AG20443 (cell line): ENCODE measurements around the gene CCDC13.

Experiments
- DNase-seq: peaks from one replicate; pipeline ENCODE4 v3.0.0; 2012; ENCODE audit warnings: low spot score, mixed read lengths

CCDC13 gene

DNA sequence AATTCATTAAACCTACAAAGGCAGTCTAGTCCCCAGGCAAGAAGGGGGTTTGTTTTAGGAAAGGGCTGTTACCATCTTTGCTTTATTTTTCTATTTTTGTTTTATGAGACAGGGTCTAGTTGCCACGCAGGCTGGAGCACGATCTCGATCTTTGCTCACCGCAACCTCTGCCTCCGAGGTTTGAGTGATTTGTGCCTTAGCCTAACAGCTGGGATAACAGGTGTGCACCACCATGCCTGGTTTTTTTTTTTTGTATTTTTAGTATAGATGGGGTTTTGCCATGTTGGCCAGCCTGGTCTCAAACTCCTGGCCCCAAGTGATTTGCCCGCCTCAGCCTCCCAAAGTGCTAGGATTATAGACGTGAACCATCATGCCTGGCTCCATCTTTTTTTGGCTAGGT, 26.3 kb upstream of the CCDC13 start:
- DNase-seq, result no peak

DNA sequence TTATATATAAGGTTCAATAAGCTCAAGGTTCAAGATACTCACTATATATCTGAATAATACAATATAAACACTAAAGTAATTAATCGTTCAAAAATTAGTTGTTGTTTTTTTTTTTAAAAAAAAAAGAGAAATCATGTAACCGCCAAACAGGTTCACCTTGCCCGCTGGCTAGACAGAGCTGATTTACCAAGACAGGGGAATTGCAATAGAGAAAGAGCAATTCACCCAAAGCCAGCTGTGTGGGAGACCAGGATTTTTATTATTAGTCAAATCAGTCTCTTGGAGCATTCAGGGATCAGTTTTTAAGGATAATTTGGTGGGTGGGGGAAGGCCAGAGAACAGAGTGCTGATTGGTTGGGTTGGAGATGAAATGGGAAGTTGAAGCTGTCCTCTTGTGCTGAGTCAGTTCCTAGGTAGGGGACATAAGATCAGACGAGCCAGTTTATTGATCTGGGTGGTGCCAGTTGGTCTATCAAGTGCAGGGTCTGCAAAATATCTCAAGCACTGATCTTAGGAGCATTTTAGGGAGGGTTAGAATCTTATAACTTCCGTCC, 23.4 kb upstream of the CCDC13 start:
- no peak for DNase-seq

DNA sequence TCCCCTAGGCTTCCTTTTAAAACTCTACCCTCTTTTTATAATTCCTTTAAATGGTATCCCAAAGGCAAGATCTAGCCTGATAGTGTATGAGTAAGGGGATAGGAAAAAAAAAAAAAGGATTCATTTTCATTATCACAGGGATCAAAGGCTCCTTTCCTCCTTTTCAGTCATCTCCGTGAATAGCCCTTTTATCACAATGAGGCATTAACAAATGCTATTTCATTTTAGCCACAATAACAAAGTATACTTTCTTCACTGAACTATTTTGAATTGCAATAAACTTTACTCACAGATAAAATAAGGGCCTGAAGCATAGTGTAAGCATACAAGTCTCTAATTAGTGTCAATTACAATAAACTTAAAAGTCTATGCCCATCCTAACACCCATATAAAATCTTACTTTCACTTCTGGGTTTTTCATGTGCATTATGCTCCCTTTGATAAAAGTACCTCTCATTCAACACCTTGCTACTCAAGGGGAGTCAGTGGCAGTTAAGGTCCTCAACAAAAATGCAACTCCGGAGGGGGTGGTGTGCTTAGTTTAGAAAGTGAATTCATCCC, 22.6 kb upstream of the CCDC13 start:
- no peak for DNase-seq

DNA sequence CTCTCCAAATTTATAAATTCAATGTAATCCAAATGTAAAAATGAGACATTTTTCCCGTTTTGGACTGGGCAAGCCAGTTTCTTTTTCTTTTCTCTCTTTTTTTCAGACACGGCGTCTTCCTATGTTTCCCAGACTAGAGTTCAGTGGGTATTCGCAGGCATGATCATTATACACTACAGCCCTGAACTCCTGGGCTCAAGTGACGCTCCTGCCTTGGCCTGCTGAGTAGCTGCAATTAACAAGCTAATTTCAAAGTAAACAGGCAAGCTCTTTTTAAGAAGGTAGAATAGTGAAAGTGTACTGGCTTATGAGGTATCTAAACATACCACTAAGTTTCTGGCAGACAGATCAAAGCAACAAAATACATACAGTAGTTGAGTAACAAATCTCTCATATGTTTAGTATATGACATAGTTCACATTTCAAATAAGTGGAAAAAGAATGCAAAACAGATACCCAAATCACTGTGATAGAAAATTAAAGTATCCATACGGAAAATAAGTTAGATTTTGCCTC, 17.7 kb upstream of the CCDC13 start:
- DNase-seq, result no peak

DNA sequence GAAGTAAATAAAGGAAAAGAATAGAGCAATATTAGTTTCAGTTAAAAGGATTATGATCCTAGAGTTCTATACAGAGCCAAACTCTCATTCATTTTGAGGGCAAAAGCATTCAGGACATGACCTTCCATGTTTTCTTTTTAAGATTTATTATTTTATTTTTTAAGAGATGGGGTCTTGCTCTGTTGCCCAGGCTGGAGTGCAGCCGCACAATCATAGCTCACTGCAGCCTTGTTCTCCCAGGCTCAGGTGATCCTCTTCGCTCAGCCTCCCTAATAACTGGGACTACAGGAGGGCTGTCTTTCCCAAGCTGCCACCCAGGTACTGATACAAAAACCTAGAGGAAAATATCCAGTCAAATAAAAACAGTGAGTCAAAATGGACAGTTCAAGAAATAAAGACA, 13.6 kb upstream of the CCDC13 start:
- DNase-seq, result no peak

DNA sequence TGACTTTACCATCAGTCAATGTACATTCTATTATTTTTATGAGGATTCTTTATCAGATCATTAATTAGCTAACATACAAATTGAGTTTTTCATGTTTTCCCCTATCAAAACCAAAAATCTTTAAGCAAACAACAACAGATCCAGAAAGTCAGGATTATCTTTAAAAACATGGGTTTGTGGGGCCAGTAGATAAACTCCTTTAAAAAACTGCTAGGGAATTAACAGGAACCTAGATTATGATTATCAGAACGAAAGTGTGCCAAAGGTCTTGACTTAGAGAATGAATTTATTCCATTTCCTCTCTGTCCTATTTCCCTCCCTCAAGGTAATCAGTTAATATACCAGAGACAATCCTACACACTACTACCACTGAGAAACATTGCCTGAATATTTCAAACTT, 13.2 kb upstream of the CCDC13 start:
- DNase-seq, result no peak

DNA sequence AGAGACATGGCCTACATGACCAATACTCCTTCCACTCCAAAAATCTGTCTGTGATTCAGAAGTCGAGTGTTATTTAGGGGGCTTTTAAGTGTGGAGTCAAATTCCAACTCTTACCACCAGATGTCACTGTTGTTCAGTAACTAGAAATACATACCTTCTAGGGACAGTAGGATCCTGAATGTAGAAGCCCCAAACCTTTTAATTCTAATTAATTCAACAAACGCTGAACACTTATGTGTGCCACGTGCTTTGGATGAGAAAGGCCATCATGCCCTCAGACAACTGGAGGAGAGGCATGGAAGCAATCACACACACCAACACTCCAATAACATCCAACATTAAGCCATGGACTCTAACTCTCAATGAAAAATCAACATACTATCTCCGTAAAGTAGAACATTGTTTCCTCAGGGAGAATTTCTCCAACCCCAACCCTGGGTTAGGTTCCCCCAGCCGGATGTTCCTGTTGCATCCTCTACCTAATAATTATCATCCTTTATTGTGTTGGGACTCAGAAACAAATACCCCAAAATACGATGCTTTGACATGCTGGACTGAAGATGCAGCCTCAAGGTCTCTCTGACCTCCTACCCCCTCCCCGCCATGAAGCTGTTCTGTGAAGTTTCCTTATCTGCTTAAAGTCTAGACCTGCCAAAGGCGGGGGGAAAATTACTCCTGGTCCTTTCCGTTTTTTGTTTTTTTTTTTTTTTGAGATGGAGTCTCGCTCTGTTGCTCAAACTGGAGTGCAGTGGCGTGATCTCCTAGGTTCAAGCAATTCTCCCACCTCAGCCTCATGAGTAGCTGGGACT, 8.0 kb upstream of the CCDC13 start:
- peak; percentile 71 for DNase-seq

DNA sequence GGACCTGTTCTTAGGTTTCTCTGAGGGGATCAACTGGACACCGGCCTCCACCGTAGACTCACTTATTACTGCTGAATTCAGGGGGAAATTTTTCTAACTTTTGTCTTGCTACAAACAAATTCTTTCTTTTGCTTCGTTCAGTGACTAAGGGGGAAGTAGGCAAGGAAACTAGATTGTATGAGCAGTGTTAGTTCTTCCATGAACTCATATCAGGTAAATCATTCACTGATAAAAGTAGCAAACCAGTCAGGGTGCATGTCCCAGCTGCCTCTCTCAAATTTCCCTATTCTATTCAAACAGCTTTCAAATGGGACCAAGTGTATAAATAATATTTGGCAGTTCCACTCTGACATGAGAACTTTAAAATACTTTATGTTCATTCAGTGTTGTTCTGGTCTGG, 7.3 kb upstream of the CCDC13 start:
- DNase-seq, result no peak

DNA sequence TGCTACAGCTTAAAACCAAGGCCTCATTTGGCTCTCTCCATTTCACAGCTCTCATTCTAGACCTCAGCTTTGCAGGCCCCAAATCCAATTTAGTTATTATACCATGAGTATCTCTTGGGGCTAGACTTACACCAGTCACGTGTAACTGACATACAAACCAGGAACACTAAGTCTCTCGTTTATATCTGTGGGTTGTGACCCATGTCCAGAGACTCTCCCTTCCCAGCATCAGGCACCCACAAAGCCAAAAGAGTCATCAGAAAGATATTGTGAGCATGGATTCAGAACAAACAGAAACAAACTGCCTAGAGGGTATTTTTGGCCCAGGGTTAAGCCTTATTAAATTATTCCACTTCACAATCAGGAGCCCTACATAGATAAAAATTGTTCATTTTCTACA, 5.6 kb upstream of the CCDC13 start:
- DNase-seq, result no peak

DNA sequence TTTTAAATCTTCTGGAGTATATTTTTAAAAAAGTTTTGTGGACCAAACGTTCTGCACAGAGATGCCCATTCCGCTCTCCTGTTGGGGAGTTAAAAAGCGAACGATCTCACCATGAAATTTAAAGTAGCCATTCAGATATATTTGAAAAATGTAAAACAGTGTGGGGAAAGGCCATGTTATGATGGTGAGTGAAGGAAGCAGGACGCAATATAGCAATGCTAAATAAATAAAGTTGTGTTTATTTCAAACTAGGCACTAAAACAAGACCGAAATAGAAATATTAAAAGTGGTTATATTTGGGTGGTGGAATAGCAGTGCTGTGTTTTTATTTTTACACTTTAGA, 327 bp upstream of the CCDC13 start:
- no peak for DNase-seq

DNA sequence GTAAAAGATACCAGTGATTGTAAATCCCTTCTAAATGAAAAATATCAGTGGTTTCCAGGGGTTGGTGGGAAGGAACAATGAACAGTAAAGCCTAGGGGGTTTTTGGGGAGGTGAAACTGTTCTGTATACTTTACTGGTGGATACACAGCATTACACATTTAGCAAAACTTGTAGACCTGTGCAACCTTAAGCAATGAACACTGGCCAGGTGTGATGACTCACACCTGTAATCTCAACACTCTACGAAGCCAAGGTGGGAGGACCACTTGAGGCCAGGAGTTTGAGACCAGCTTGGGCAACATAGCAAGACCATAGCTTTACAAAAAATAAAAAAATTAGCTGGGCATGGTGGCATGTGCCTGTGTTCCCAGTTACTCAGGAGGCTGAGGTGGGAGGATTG, 1.8 kb downstream of the CCDC13 start:
- DNase-seq, result no peak

DNA sequence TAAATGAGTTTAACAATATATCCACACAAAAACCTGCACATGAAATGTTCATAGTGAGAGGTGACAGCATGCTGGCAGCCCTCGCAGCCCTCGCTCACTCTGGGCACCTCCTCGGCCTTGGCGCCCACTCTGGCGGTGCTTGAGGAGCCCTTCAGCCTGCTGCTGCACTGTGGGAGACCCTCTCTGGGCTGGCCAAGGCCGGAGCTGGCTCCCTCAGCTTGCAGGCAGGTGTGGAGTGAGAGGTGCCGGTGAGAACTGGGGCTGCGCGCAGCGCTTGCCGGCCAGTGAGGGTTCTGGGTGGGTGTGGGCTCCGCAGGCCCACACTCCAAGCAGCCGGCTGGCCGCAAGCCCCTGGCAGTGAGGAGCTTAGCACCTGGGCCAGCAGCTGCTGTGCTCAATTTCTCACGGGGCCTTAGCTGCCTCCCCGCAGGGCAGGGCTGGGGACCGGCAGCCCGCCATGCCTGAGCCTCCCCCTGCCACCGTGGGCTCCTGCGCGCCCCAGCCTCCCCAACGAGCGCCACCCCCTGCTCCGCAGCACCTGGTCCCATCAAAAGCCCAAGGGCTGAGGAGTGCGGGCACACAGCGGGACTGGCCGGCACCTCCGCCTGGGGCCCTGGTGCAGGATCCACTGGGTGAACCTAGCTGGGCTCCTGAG, 3.4 kb downstream of the CCDC13 start:
- no peak for DNase-seq

DNA sequence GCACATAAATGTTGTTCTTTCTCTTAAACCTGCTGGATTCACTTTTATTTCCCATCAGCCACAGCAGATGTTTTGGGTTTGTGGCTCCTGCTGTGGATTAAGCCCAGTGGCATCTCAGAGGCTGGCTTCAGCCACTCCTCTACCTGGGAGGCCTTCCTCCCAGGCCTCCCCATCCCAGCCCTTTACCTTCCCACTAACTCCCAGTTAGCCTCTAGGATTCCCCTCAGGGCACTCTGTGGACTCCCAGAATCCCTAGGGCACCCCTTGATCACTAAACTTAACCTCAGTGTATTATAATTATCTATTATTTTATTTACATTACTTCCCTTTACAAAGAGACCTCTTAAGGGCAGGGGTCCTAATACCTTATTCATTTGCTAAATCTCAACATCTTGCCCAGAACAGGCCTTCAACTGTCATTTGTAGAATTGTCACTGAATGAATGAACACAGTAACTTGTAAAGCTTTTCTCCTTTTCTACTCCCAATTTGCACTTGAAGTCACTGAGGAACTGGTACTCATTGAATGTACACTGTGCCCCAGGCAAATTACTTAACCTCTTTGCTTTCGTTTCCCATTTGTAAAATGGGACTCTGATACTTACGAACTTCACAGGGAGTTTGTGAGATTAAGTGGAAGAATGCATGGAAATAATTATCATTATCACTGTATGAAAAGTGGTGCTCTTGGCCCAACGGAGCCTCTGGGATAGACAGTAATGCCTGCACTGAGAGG, 8.3 kb downstream of the CCDC13 start:
- no peak for DNase-seq

DNA sequence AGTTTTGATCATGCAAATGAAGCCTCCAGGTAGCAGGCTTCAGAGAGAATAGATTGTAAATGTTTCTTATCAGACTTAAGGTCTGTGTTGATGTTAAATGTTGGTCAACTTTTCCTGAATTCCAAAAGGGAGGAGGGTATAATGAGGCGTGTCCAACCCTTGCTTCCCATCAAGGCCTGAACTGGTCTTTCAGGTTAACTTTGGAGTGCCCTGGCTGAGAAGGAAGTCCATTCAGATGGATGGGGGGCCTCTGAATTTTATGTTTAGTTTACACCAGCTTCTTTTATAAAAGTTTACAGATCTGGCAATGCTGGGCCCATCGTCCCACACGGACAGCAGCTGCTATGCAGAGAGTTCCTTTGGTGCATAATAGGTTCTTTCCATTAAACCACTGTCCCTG, 8.9 kb downstream of the CCDC13 start:
- no peak for DNase-seq

DNA sequence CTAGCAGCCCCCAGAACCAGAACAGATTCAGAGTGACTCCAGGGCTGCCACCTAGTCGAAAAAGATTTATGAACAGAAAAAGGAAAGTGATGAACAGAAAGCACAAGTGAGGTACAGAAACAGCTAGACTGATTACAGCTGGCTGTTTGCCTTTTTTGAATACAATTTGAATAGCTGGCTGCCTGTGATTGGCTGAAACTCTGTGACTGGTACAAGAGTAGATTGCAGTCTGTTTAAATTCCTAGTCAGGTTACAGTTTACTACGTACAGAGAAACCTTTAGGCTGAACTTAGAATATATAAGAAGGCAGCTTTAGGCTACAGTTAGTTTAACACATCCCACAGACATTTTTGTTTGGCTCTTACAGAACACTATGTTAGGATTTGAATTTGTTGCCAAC, 10.0 kb downstream of the CCDC13 start:
- DNase-seq, result no peak

DNA sequence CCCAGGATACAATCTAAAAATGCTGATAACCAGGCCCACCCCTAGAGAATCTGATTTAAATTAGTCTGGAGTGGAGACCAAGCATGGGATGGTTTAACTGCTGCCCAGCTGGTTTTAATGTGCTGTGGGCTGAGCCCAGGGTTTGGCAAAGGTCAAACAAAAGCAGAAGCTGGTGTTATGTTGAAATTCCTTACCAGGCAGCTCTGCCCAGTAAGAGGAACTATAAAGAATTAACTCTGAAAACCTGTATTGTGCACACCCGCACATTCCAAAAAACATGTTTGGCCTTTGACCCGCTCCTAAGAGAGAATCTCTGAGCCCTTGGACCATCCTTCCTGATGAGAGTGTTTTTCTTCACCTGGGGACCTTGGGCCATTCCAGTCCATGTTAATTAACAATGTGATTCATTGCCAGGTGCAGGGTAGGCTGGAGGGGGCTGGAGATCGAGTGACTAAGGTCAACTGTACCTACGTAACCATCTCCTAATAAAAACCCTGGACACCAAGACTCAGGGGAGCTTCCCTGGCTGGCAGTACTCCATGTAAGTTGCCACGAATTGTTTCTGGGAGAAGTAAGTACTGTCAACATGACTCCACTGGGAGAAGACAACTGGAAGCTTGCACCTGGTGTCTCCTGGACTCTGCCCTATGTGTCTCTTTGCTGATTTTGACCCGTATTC, 10.9 kb downstream of the CCDC13 start:
- DNase-seq, result peak; percentile 43

DNA sequence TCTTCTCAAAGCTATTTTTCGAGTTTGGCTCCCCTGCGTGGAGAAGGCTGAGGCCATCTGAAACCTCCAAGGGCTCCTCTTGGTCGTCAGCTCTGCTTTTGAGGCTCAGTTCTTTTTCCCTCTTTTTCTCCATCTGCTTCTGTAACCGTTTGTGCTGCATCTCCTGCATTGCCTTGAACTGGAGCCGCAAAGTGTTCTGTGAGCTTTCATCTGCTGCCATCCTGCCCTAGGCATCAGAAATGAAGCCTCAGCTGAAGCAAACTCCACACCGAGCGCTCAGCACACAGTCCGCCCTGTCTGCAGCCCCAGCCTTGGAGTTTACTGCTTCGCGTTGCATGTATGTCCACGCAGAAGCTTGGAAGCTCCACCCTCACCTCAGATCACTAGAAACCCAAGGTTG, 14.9 kb downstream of the CCDC13 start:
- no peak for DNase-seq

DNA sequence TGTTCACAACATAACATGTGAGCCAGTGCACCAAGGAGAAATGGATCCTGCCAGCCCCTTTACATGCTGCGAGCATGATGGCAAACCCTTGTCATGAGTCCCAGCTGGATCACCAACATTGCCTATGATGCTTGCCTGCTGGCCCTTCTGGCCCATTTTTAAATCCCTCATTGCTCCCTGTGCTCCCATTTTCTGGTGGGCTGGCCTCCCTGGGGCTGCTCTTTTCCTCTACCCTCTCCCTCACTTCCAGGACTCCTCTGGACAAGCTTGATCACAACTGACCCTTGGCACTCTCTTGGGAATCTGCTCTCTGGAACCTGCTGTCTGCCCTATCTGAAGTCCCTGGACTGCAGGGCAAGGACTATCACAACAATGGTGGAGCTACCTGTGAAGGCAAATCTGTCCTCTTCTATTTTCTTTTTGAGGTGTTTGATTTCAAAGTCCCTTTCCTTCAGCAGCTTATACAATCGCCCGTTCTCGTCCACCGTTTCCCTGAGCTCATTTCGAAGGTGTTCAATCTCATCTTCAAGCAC, 16.3 kb downstream of the CCDC13 start:
- DNase-seq, result no peak

DNA sequence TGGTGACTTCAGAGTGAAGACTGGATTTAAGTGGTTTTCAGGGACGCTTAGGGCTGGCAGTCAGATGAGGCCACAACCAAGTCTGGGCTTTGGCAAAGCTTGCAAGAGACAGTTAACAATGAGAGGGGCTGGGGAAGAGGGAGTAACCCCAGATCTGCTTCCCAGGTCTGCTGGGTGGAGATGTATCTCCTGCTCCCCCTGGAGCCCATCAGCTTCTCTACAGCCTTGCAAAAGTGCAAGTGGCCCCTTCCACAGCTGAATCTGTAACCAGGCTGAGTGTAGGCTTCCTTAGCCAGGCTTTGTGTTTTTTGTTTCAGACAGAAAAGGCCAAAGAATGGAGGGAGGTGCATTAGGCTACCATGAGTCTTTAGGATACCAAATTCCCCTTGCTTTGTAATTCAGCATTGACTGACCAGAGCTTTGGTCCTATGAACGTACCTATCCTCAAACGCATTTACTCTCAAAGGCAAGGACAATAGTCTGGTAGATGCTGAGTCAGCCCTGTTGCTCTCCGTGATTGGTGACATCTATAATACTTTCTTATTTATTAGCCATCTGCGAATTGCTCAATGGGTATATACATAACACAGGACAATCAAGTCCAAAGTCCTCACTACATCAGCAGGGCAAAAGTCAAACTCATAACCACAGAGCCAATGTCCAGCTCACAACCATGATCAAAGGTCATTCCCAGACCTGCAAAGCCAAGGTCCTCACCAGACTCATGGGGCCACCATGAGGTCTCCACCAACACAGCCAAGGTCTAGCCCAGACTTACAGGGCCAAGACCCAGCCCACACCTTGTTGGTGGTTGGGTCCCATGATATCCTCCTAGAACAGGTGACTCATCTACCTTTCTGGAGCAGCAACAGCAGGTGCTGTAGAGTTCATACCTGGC, 17.1 kb downstream of the CCDC13 start:
- peak; percentile 68 for DNase-seq

DNA sequence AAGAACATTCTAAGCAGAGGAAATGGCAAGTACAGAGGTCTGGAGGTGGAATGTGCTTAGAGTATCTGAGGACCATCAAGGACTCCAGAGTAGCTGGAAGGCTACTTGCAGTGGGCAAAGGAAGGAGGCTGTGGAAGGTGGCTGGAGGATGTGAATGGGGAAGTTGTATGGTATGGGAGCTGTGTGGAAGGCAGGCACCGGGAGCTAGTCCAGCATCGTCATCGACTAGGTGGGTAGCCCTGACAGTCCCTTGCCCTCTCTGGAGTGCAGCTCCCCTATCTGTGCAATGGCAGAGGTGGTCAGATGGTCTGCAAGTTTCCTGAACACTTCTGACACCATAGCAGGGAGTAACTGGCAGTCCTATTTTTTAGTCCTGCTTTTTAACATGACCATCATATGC, 19.3 kb downstream of the CCDC13 start:
- no peak for DNase-seq

DNA sequence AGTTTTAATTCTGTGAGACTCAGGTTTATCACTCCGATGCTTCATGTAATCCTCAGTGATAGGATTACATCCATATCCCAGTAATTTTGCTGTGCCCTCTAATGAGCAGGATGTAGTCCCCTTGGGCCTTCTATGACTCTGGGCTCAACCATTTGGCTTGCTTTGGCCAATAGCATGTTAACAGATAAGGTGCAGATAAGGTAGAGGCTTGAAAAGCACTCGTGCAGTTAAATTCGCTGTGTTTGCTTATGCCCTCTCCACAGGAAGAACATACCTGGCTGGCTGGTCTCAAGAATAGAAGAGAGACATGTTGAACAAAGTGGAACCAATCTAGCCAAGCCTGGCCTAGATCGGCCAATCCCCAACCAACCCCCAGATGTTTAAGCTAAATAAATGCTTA, 20.1 kb downstream of the CCDC13 start:
- no peak for DNase-seq
